ENCODE measurements around the gene THAP4.

The THAP4 gene

GRCh38 chr2:241550616-241551580, 86.1 kb downstream of the THAP4 start:
- DNase-seq (ENCODE audit: low read depth in 2 of 2), result no peak

- no peak for DNase-seq (ENCODE audit: low read depth in 2 of 2)
Measured at GRCh38 chr2:241548451-241548835, 88.5 kb downstream of the THAP4 start.

- DNase-seq (ENCODE audit: low read depth in 2 of 2), result no peak
Measured at GRCh38 chr2:241547781-241548450, 89.0 kb downstream of the THAP4 start.

GRCh38 chr2:241546771-241547498, 90.0 kb downstream of the THAP4 start:
- DNase-seq (ENCODE audit: low read depth in 2 of 2), result no peak

DNA sequence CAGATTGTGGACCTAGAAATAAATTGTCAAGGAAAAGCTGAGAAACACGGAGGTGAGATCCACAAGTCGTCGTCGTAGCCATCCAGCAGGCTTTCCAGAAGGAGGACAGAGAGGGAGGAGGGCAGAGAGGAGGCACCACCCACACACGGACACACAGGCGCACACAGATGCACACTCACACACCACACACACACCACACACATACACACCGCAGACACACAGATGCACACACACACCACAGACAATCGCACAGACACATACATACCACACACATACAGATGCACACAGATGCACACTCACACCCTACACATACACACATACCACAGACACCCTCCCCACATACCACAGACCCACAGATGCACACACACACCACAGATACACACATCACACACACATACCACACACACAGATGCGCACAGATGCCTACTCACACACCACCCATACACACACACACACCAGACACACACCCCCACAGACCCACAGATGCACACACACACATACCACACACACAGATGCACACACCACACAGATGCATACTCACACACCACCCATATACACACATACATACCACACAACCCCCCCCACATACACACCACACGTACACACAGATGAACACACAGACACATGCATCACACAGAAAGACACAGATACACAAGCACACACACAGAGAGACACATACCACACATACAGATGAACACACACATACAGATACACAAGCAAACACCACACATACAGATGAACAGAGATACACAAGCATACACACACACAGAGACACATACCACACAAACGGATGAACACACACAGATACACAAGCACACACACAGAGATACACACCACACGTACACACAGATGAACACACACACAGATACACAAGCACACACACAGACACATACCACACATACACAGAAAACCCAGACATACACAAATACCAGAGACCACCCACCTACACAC, 91.2 kb downstream of the THAP4 start:
- no peak for DNase-seq (ENCODE audit: low read depth in 2 of 2)

DNA sequence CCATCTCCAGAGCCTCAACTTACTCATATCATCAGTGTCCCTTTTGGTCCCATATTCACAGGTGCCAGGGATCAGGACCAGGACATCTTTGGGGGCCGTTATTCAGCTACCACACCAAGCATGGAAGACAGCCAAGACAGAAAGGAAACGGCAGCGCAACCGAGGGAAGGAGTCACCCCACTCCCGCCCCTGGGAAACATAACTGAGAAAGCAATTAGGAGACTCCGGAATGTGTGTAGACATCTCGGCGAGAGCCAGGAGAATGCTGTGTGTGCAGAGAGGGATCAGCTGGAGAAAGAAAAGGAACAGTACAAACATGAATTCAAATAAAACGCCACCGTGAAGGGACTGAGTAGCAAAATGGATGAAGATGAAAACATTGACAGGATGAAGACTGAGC, 91.9 kb downstream of the THAP4 start:
- DNase-seq (ENCODE audit: low read depth in 2 of 2), result no peak

DNA sequence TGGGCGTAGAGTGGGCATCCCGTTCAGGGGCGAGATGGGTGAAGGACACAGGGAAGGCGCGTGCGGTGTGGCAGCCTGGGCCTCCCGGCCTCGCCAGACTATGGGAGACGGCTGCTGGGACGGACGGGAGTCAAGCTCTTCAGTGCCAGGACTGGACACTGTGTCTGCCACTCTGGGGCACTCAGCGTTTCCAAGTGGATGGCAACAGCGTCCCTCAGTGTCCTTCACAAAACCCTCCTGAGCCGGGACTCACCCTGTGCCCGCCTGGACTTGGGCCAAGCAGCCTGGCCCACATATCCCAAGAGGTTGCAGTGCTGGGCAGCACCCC, 94.7 kb downstream of the THAP4 start:
- no peak for DNase-seq (ENCODE audit: low read depth in 2 of 2)

GRCh38 chr2:241541564-241542277, 95.2 kb downstream of the THAP4 start:
- DNase-seq (ENCODE audit: low read depth in 2 of 2), result no peak

DNA sequence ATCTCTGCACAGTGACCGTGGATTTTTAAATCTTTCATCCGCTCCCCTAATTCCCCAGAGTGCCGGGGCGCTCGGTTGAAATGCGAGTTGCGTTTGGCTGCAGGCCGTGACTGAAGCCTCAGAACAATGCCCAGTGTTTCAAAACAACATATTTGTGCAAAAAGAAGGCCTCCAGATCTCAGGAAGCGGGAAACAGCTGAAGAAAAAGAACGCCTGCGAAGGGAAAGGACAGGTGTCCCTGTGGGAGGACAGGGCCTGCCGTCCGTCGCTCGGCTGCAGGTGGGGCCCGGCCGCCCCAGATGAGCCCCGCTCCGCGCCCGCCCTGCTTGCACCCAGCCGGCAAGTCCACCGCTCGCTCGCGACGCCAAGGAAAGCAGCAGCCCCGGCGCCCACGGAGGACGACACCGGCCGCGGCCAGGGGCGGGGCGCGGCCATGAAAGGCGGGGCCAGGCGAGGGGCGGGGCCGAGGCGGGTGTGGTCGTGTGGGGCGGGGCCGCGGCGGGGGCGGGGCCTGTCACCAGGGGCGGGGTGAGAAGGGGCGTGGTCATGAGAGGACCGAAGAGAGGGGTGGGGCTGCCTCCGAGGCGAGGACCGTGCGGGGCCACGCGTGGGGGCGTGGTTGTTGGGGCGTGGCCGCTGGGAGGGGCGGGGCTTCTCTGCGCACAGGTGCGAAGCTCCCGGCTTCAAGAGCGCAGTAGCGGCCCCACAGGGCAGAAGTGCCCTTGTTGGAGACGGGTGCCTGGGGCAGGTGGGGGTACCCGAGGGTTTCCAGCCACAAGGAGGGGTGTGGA, 96.0 kb downstream of the THAP4 start:
- peak; percentile 59 to 73 for DNase-seq (ENCODE audit: low read depth in 2 of 2)

- DNase-seq (ENCODE audit: low read depth in 2 of 2), result no peak
Measured at GRCh38 chr2:241540401-241540770, 96.6 kb downstream of the THAP4 start.

DNA sequence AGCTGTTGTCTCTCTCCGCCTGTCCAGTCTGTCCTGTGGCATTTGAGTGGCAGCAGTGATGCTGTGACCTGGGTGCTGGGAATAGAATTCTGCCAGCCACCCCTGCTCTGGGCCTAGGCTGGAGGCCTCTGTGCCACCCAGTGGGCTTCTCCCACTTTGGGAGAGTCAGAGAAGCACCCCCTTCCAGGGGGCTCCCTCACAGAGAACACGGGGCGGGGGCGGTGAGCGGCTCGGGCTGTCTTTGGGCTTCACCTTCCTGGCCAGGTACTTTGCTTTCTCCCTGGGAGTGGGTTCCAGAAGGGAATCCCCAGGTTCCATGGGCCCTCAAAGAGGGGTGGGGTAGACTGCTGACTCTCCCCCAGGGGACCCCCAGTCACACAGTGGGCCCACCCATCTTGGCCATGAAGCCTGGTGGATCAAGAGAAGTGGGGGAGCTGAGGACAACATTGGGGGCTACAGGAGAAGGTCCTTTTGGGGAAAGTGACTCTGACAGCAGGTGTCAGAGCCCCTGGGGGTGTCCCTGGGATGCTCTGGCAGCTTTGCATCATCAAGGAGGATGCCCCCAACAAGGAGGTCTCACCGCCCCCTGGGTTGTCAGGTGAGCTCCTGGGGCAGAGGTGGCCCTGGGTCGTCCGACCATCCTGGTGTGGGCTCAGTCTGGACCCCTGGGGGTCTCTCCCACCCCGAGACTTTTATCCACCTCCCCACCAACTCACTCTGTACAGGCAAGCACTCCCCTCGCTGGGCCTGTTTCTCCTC, 97.2 kb downstream of the THAP4 start:
- no peak for DNase-seq (ENCODE audit: low read depth in 2 of 2)

DNA sequence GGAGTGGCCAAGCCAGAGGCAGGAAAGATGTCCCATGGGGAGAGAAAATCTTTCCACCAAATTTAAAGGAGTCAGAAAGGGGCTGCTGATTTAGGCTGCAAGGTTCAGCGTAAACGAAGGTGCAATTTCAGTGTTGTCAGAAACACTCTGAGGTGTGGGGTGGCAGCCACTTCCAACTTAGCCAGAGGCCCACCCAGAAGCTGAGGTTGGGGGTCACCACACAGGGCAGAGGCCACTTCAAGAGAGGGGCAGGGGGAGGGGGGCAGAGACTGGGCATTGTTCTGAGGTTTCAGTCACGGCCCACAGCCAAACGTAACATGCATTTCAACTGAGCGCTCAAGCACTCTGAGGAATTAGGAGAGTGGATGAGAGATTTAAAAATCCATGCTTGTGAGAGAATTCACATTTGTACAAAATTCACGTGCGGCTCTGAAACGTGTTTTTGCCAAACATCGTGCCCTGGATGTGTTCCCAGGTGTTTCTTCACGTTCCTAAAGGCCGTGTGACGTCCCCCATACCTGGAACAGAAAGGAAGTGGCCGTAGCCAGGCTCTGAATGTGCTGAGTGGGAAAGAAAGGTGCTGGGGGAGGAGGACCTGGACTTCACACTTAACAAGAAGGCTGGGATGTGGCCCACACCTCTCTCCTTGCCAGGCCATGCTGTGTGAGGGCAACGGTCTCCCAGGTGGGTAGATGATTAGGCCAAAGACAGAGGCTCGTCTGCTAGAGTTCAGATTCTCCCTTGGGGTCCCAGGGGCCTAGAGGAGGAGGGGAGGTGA, 97.9 kb downstream of the THAP4 start:
- no peak for DNase-seq (ENCODE audit: low read depth in 2 of 2)

- no peak for DNase-seq (ENCODE audit: low read depth in 2 of 2)
Measured at GRCh38 chr2:241535871-241536655, 100.9 kb downstream of the THAP4 start.

- no peak for DNase-seq (ENCODE audit: low read depth in 2 of 2)
Measured at GRCh38 chr2:241534701-241535375, 102.1 kb downstream of the THAP4 start.

Data from stimulated activated CD4-positive, alpha-beta T cell treated with anti-CD3 and anti-CD28 coated beads, Interleukin-15, amount 100 ng/mL, for 48 hours (primary cell).